ENCODE measurements around the gene SLC6A11.
A peak's percentile ranks its signal among the peaks of the same experiment; 100 is the strongest.

SLC6A11 gene

DNA sequence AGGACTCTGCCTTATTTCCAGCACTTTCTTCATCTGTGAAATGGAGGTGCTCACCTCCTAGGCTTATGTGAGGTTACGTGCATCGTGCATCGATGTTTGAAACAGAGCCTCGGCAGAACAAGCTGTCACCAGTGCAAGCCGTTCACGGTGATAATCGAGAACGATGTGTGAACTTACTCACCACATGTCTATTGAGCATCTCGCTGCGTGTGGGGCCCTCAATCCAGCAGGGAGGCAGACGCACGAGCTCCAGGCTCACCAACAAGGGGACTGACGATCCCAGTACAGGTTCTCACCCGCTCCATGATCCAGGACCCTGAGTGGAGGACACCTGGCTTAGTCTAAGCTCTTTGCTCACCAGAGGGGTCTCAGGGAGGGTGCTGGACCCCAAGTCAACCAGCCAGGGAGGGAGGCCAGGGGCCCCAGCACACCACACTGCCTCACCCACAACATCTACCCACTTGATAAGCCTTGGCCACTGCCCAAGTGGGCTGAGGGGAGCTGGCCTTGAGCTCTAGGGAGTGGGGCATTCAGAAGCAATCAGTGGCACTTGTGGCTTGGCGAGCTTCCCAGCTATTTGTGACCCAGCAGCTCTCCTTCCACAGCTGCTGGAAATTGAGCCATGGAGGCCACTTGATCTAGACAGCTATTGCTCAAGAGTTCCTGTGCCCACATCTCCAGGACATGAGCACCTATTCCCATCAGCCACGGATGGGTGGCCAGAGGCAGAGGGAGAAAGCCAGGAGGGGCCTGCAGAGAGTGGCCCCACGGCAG, 142.1 kb downstream of the SLC6A11 start:
- peak; percentile 88 for DNase-seq

GRCh38 chr3:10960255-10960654, 144.2 kb downstream of the SLC6A11 start:
- no peak for DNase-seq

- no peak for DNase-seq
Observed at GRCh38 chr3:10961921-10962320, 145.9 kb downstream of the SLC6A11 start.

DNA sequence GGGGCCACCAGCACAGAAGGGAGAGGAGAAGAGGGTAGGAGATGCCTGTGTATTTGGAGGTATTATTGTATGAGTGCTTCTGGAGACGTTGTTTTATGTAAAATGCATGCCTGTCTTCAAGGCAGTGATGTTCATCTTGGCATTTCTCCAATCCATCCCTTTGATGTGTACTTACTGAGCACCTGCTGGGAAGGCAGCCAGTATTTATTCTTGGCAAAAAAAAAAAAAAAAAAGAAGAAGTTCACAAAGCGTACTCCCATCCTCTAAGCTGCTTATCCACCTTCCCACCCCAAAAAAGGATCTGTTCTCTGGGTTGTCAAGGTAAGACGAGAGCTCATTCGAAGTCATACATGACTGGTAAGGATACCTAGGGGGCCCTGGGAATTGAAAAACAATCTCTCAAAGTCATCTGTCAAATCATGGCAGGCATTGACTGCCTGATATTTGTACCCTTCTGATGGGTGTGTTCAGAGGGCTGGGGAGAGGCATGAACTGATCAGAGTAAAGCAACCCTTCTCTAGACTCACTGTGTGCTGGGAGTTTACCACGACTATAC, 146.5 kb downstream of the SLC6A11 start:
- DNase-seq: no peak

- DNase-seq: peak; percentile 44
Observed at GRCh38 chr3:10964537-10965167, 148.6 kb downstream of the SLC6A11 start.

DNA sequence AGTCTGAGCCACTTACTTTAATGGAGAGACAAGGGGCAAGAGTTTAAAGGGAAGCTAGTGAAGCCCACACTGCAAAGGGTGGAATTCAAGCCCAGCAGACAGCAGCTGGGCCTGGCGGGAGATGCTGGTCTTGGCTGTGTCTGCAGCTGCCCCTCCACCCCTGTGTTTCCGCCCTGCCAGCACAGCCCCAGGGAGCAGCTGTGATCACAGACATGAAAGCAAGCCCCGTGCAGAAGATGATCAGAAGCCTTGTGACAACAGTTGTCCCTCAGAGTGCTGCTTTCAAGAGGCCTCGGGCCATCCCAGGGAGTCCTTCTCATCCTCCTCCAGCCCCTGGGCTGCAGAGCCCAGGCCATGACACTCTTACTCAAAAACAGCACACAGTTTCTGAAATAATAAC, 152.4 kb downstream of the SLC6A11 start:
- DNase-seq: no peak

DNA sequence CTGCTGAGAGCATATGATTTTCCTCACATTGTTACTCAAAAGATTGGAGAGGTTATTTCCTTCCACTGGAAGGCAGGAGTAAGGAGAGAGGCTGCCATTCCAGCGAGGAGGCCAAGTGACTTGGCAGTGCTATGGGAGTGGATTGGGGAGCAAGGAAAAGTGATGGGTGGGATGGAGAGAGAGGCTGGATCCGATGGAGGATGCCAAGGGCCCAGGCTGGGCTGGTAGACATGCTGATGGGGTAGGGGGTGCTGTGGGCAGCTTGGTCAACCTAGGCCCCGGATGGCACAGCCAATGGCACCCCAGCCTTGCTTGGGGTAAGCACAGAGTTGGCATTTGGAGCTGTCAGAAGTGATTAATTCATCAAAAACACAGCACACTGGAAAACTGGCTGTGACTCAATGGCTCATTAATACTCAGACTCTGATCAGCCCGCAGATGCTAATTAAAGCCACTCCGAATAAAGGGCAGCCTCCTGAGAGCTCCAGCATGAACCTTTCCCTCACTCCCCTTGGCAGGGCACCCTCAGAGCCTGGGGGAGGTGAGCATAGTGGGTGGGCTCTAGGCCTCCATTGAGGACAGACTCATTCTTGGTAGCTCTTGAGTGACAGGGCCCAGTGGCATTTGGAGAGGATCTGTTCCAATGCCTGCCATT, 154.4 kb downstream of the SLC6A11 start:
- no peak for DNase-seq

DNA sequence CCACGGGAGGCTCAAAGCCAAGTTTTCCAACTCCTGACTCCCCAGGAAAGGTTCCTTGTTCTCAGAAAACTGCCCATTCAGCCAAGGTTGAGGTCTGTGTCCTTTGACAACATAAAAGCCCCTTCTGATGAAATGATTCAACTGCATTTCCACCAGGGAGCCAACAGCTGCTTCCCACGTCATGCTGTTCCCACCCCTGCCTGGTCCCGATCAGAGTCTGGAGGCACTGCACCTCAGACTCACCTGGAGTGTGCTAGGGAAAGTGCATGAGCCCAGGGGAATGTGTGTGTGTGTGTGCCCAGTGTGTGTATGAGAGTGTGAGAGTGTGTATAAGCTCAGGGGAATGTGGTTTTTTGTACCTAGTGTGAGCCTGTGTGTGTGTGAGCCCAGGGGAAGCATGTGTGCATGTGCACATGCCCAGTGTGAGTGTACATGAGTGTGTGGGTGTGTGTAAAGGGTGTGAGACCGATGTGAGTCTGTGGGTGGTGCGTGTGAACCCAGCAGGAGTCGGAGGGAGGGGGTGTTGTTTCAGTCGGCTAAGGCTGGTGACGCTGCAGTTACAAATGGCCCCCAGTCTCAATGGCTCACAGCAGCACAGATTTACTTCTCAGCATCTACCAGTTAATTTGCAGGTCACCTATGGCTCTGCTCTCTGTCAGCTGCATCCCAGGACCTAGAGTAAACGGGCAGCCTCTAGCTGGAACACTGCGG, 156.2 kb downstream of the SLC6A11 start:
- DNase-seq: no peak

GRCh38 chr3:10973046-10973595, 157.1 kb downstream of the SLC6A11 start:
- no peak for DNase-seq

GRCh38 chr3:10974131-10974530, 158.1 kb downstream of the SLC6A11 start:
- DNase-seq: no peak

GRCh38 chr3:10974746-10975375, 158.8 kb downstream of the SLC6A11 start:
- no peak for DNase-seq

DNA sequence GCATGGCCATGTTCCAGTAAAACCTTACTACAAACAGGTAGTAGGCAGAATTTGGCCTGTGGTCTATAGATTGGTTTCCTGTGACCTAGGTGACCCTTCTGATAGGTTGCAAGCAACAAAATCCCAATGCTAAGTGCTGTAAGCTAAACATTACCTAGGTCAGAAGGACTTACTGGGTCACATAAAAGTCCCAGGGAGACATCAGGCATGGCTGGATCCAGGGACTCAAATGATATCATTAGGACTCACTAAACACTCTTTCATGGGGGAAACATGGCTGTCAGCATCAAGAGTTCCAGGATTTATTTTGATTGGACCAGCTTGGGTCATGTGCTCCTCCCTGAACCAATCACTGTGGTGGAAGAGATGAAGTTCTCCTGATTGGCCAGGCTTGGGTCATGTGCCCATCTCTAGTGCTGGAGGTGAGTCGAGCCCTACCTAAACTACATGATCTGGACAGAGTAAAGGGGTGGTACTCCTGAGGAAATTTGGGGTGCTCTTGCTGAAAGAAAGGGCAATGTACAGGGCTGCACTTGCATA, 159.7 kb downstream of the SLC6A11 start:
- no peak for DNase-seq

GRCh38 chr3:10976770-10977169, 160.7 kb downstream of the SLC6A11 start:
- DNase-seq: no peak

- DNase-seq: no peak
Observed at GRCh38 chr3:10977892-10978510, 162.0 kb downstream of the SLC6A11 start.

GRCh38 chr3:10978956-10979355, 162.9 kb downstream of the SLC6A11 start:
- no peak for DNase-seq

DNA sequence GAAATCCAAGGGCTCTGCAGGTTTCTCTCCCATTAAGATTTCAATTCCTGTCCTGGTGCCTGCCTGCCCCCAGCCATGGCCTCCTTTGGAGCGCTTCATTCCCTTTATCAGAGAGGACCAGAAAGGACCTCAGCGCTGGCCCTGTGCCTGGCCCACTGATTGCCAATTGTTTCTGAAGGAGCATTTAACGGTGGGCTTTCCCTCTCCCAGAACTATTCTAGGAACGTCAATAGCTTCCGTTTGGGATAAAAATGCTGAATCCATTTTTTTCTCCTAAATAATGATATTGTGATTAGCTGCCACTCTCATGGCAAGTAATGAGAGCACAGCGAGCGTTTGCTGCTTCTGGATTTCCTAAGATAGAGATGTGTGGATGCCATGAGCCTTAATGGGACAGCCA, 164.3 kb downstream of the SLC6A11 start:
- no peak for DNase-seq

DNA sequence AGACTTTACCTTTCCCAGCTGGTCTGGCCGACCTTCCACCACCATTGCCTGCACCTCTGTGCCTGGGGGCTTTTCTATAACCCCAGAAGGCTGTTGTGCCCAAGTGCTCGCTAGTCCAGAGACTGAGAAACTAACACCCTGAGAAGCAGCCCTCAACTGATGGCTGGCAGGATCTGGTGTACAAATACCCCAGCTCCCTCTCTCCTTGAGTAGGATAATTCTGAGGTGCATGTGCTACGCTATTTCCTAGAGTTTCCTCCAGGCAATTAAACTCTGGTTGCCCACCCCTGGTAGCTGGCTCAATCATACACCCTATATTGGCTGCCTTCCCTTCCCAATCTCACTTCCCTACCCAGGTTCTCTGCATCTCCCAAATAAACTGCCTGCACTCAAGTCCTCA, 165.0 kb downstream of the SLC6A11 start:
- no peak for DNase-seq

DNA sequence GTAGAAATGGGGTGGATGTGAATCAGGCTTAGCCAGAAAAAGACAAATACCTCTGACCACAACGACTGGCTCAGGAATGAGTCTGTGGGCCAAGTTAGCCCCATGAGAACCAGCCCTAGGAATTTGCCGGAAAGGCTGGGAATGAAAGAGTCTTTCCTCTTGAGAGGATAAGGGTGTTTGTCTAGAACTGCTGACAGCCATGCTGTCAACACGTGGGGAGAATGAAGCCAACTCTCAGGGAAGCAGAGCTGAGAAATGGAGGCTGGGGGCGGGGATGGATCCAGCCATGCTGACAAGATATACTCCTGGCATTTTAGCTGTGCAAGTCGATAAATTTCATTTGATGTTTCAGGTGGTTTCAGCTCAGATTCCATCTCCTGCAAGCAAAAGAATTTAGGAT, 165.9 kb downstream of the SLC6A11 start:
- no peak for DNase-seq

DNA sequence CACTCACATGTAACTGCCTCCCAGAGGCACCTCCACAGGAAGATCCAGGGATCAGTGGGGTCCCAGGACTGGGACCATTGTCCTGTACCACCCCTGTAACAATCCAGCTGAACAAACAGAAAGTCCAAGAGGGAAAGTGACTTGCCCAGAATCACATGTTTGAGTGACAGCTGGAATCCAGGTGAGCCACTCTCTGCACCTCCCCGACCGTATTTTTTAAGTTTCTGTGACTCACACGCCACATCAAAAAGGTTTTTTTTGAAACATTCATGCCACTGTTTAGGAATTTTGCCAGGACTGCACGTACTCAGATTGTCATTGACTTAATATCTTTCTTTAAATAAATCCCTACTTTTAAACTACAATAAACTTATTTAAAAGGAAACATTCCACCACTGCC, 166.8 kb downstream of the SLC6A11 start:
- DNase-seq: no peak

GRCh38 chr3:10983219-10983916, 167.3 kb downstream of the SLC6A11 start:
- DNase-seq: peak; percentile 37

GRCh38 chr3:10984371-10984896, 168.4 kb downstream of the SLC6A11 start:
- no peak for DNase-seq
